GM19043 (cell line): ENCODE results near the gene SFR1.
"Not testable (repeated sequence)": the region's sequence is repeated elsewhere in the genome, so short reads cannot be mapped to it uniquely, and the experiment has no call there.

ENCODE experiments used
- ATAC-seq: cut with Tn5 transposase; IDR thresholded peaks from one replicate; pipeline ENCODE4 v1.9.1; 2021; ENCODE audit warnings: low read depth; ENCODE audit not compliant: unreplicated experiment

SFR1 gene

DNA sequence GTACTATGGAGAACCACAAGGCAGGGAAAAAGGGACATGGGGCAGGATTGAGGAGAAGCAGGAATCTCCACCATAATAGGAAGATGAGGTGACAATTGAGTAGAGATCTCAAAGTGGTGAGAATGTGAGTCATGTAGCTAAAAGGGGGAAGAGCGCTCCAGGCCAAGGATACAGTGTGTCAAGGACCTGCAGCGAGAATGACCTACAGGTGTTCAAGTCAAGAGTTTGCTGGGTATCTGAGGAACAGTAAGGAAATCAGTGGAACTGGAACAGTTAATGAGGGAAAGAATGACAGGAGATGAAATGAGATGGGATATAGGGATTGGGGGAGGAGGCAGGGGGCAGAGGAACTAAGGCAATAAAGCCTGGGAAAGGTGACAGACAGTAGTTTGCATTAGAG, 33.6 kb downstream of the SFR1 start:
- no peak for ATAC-seq

DNA sequence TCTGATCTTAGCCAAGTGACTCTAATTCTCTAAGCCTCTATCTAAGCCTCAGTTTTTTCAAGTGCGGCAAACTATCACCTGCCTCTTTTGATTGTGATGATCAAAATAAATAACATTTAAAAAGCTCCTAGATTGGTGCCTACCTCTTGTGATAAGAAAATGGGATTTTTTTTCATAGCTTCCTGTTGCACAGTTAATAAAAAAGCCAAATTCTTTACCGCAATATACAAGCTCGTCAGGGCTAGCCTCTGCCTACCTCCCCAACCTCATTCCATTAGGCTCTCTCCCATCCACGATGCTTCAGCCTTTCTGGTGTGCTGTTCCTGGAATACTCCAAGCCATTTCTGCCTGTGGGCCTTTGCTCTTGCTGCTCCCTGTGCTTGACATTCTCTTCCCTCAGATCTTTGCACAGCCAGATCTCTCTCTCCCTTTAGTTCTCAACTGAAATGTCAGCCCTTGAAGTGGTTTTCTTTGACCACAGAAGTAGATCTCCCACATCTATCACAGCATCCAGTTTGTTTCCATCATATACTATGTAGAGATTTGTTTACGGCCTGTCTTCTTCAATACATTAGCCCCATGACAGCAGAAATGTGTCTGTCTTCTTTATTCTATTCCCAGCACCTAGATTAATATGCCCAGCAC, 48.8 kb downstream of the SFR1 start:
- ATAC-seq: no peak

DNA sequence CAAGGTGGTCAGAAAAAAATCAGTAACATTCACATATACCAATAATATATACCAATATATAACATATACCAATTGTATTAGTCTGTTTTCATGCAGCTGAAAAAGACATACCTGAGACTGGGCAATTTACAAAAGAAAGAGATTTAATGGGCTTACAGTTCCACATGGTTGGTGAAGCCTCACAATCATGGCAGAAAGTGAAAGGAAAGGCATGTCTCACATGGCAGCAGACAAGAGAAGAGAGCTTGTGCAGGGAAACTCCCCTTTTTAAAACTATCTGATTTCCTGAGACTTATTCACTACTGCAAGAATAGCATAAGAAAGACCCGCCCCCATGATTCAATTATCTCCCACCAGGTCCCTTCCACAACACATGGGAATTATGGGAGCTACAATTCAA, 52.2 kb downstream of the SFR1 start:
- not testable (repeated sequence) for ATAC-seq
